ENCODE measurements around the gene MIPOL1. TPM values are rescaled to one million over a fixed set of nuclear protein-coding genes. Genes with fewer than 3 reads are reported as not detected.
A peak's percentile ranks its signal among the peaks of the same experiment; 100 is the strongest.

The MIPOL1 gene
- total and polyA plus RNA-seq, 2 of the 4 experiments (the other 2 are of a cell fraction) = 2.7 to 5.9 TPM

- DNase-seq (no peak), ATAC-seq (ENCODE audit: low read depth) (no peak)
- TF ChIP-seq MAFK (IDR thresholded peaks at IDR 0.05; ENCODE audit: low read depth, low read length) (peak; percentile 34), FOS (IDR thresholded peaks at IDR 0.05; ENCODE audit: low read depth, low read length) (no peak), SMC3 (IDR thresholded peaks at IDR 0.05; ENCODE audit: low read depth, low read length) (no peak), POLR2A (IDR thresholded peaks at IDR 0.05; ENCODE audit: low read depth, low read length) (no peak), RFX5 (IDR thresholded peaks at IDR 0.05; ENCODE audit: low read depth, low read length) (no peak)
- Histone ChIP-seq H2BK120ac (ENCODE audit: low read depth, low read length) (no peak overlapping the region), H2BK5ac (ENCODE audit: low read depth, low read length, poor library complexity, severe bottlenecking) (no peak overlapping the region), H4K91ac (ENCODE audit: insufficient read depth, low read depth, low read length) (no peak overlapping the region), H3K4ac (ENCODE audit: low read depth, low read length) (no peak overlapping the region), H4K8ac (ENCODE audit: low read depth in 2 of 2, low read length in 2 of 2) (no peak overlapping the region), H3K4me3 (ENCODE audit: insufficient read depth, low read depth, low read length) (no peak overlapping the region), H3K9me3 (ENCODE audit: control insufficient read depth, insufficient read depth, low read length) (no peaks in the 10 kb centered on the region), H4K20me1 (ENCODE audit: insufficient read depth, low read length) (no peaks in the 10 kb centered on the region), H3K18ac (ENCODE audit: low read depth, low read length) (no peak overlapping the region), H3K36me3 (ENCODE audit: control insufficient read depth, insufficient read depth, low read length) (no peaks in the 10 kb centered on the region), H3K79me1 (ENCODE audit: low read depth in 1 of 2, low read length in 2 of 2) (no peaks in the 10 kb centered on the region), H3K27ac (ENCODE audit: insufficient read depth, low read length) (no peak overlapping the region), H3K14ac (replicated peaks; ENCODE audit: low read depth, low read length) (no peak overlapping the region), H3K27me3 (ENCODE audit: control insufficient read depth, insufficient read depth, low read length) (no peaks in the 10 kb centered on the region), H3K9ac (ENCODE audit: low read depth, low read length) (no peak overlapping the region), H2AK5ac (ENCODE audit: low read depth, low read length) (no peak overlapping the region), H3K23ac (ENCODE audit: low read depth, low read length) (no peak overlapping the region), H3K4me1 (ENCODE audit: control insufficient read depth, insufficient read depth, low read length) (no peaks in the 10 kb centered on the region), H3K4me2 (ENCODE audit: low read depth, low read length) (no peak overlapping the region), H4K5ac (ENCODE audit: low read depth, low read length) (no peak overlapping the region), H2AFZ (replicated peaks; ENCODE audit: low read length, poor library complexity) (no peak overlapping the region), H3K9me1 (ENCODE audit: insufficient read depth, low read length) (no peaks in the 10 kb centered on the region), H2AK9ac (replicated peaks; ENCODE audit: low read depth, low read length, poor library complexity) (no peak overlapping the region), H2BK15ac (ENCODE audit: low read depth, low read length) (no peak overlapping the region), H2BK20ac (ENCODE audit: low read depth, low read length) (no peak overlapping the region), H3K56ac (ENCODE audit: extremely low read depth, insufficient read depth, low read length) (no peak overlapping the region)
- CTCF ChIA-PET = interaction anchor here (0.7 kb wide), 1 partner anchor 23 kb away, joined by 6 read pairs; no protein-coding TSS in a partner anchor
- in situ Hi-C loops (cut with MboI; ENCODE audit: low sequenced_read_pairs) = no loop called here
- intact Hi-C loops (cut with micrococcal nuclease) = no loop called here
- no TSS peak for BruUV-seq (replicated peaks)
- dilution Hi-C loops (cut with HindIII; ENCODE audit: low sequenced_read_pairs, unreplicated experiment) = no loop called here
- WGBS, 2 experiments (ENCODE audit: extremely low coverage in 2 of 2, insufficient read length in 1 of 2) = no CpG with 5 or more reads among the region's 1 CpG
- POLR2A ChIA-PET (ENCODE audit: unreplicated experiment) = no interaction called here
Observed at GRCh38 chr14:37311252-37311651, 113.5 kb downstream of the MIPOL1 start.
